H9 (cell line): ENCODE results near the gene PARP9. TPM values are rescaled to one million over a fixed set of nuclear protein-coding genes. Genes with fewer than 3 reads are reported as not detected.

Experiments
- DNase-seq: peaks from one replicate; pipeline ENCODE4 v3.0.0-alpha.2; 2017
- H2AFZ ChIP-seq: one replicate; pipeline ENCODE4 v1.6.1; 2013; ENCODE audit warnings: mild to moderate bottlenecking, low read length, control low read depth, moderate library complexity
- H2AK5ac ChIP-seq: 2 replicates; pipeline ENCODE4 v1.6.1; 2013; ENCODE audit warnings: low read length, control low read depth, mixed read lengths; ENCODE audit not compliant: insufficient read length
- H2BK120ac ChIP-seq: one replicate; pipeline ENCODE4 v1.6.1; 2013; ENCODE audit warnings: low read depth, mild to moderate bottlenecking, low read length, control low read depth, inconsistent platforms; ENCODE audit not compliant: poor library complexity, severe bottlenecking
- H2BK12ac ChIP-seq: 2 replicates; pipeline ENCODE4 v1.6.1; 2013; ENCODE audit warnings: low read length, control low read depth, mixed read lengths, low read depth; ENCODE audit not compliant: insufficient read length
- H2BK15ac ChIP-seq: 2 replicates; pipeline ENCODE4 v1.6.1; 2013; ENCODE audit warnings: low read depth, low read length, control low read depth
- H2BK20ac ChIP-seq: one replicate; pipeline ENCODE4 v1.6.1; 2013; ENCODE audit warnings: low read depth, mild to moderate bottlenecking, low read length, control low read depth, inconsistent platforms; ENCODE audit not compliant: poor library complexity, severe bottlenecking
- H2BK5ac ChIP-seq: 2 replicates; pipeline ENCODE4 v1.6.1; 2013; ENCODE audit warnings: low read length, control low read depth, mixed read lengths; ENCODE audit not compliant: insufficient read length
- H3K14ac ChIP-seq: 2 replicates; pipeline ENCODE4 v1.6.1; 2013; ENCODE audit warnings: low read length, control low read depth; ENCODE audit not compliant: insufficient read depth
- H3K18ac ChIP-seq: 2 replicates; pipeline ENCODE4 v1.6.1; 2013; ENCODE audit warnings: low read depth, mild to moderate bottlenecking, mixed read lengths, low read length, control low read depth; ENCODE audit not compliant: insufficient read length
- H3K23ac ChIP-seq: 2 replicates; pipeline ENCODE4 v1.6.1; 2013; ENCODE audit warnings: low read length, control low read depth, mixed read lengths, low read depth; ENCODE audit not compliant: insufficient read length
- H3K23me2 ChIP-seq: 2 replicates; pipeline ENCODE4 v1.6.1; 2013; ENCODE audit warnings: low read depth, mild to moderate bottlenecking, mixed read lengths, low read length, control low read depth; ENCODE audit not compliant: insufficient read length, poor library complexity, severe bottlenecking
- H3K27ac ChIP-seq: 2 replicates; pipeline ENCODE4 v1.5.1; 2013; ENCODE audit warnings: low read length, control low read depth, mixed read lengths, low read depth; ENCODE audit not compliant: insufficient read length
- H3K27me3 ChIP-seq: 2 replicates; pipeline ENCODE4 v1.6.1; 2013; ENCODE audit warnings: low read length, control low read depth, inconsistent platforms; ENCODE audit not compliant: insufficient read depth
- H3K4ac ChIP-seq: 2 replicates; pipeline ENCODE4 v1.6.1; 2013; ENCODE audit warnings: low read depth, mild to moderate bottlenecking, control low read depth, inconsistent platforms, low read length, moderate library complexity
- H3K4me1 ChIP-seq: 2 replicates; pipeline ENCODE4 v1.6.1; 2013; ENCODE audit warnings: low read length, control low read depth, inconsistent platforms; ENCODE audit not compliant: insufficient read depth
- H3K4me2 ChIP-seq: 2 replicates; pipeline ENCODE4 v1.6.1; 2013; ENCODE audit warnings: low read length, control low read depth, mixed read lengths; ENCODE audit not compliant: insufficient read length, insufficient read depth
- H3K56ac ChIP-seq: 2 replicates; pipeline ENCODE4 v1.6.1; 2013; ENCODE audit warnings: low read depth, mild to moderate bottlenecking, mixed read lengths, low read length, control low read depth; ENCODE audit not compliant: insufficient read length
- H3K79me1 ChIP-seq: 2 replicates; pipeline ENCODE4 v1.6.1; 2013; ENCODE audit warnings: low read depth, mild to moderate bottlenecking, moderate library complexity, low read length, control low read depth, inconsistent platforms; ENCODE audit not compliant: insufficient read depth, poor library complexity, severe bottlenecking
- H3K79me2 ChIP-seq: 2 replicates; pipeline ENCODE4 v1.6.1; 2013; ENCODE audit warnings: low read length, control low read depth, inconsistent platforms; ENCODE audit not compliant: insufficient read depth
- H3K9ac ChIP-seq: 2 replicates; pipeline ENCODE4 v1.6.1; 2013; ENCODE audit warnings: low read length, control low read depth, mixed read lengths; ENCODE audit not compliant: insufficient read length; ENCODE audit errors: extremely low read depth
- H3K9me3 ChIP-seq: one replicate; pipeline ENCODE4 v1.6.1; 2013; ENCODE audit warnings: low read depth, low read length, inconsistent platforms; ENCODE audit not compliant: control insufficient read depth
- H3T11ph ChIP-seq: one replicate; pipeline ENCODE4 v1.6.1; 2013; ENCODE audit warnings: mild to moderate bottlenecking, low read length, control low read depth, inconsistent platforms
- H4K20me1 ChIP-seq: one replicate; pipeline ENCODE4 v1.6.1; 2013; ENCODE audit not compliant: control insufficient read depth, insufficient read length, insufficient read depth
- H4K5ac ChIP-seq: 2 replicates; pipeline ENCODE4 v1.6.1; 2013; ENCODE audit warnings: low read depth, mild to moderate bottlenecking, mixed read lengths, low read length, control low read depth; ENCODE audit not compliant: insufficient read length
- H4K8ac ChIP-seq: replicated peaks from 2 replicates; pipeline ENCODE4 v1.6.1; 2013; ENCODE audit warnings: low read length, control low read depth, mixed read lengths, low read depth; ENCODE audit not compliant: insufficient read length
- H4K91ac ChIP-seq: 2 replicates; pipeline ENCODE4 v1.6.1; 2013; ENCODE audit warnings: low read depth, mild to moderate bottlenecking, moderate library complexity, mixed read lengths, low read length, control low read depth; ENCODE audit not compliant: insufficient read length
- H3K27ac Mint-ChIP-seq, 3 experiments: 2 replicates in 2 of 3; 3 replicates in 1 of 3; pipeline ENCODE4 v1.8.0; 2020 to 2021; ENCODE audit warnings: mixed read lengths in 3 of 3, mild to moderate bottlenecking in 1 of 3, moderate library complexity in 1 of 3
- H3K27me3 Mint-ChIP-seq: 2 replicates; pipeline ENCODE4 v1.8.0; 2021; ENCODE audit warnings: low read depth, mild to moderate bottlenecking, moderate library complexity, mixed read lengths
- H3K36me3 Mint-ChIP-seq, 3 experiments: 2 replicates in 2 of 3; 3 replicates in 1 of 3; pipeline ENCODE4 v1.8.0; 2020 to 2021; ENCODE audit warnings: low read depth in 3 of 3, mixed read lengths in 3 of 3; ENCODE audit not compliant: insufficient read depth in 1 of 3
- H3K4me1 Mint-ChIP-seq, 2 experiments: 2 replicates each; pipeline ENCODE4 v1.8.0; 2020; ENCODE audit warnings: mixed read lengths in 2 of 2
- H3K4me3 Mint-ChIP-seq, 2 experiments: 2 replicates in 1 of 2; 3 replicates in 1 of 2; pipeline ENCODE4 v1.8.0; 2020 to 2021; ENCODE audit warnings: mild to moderate bottlenecking in 2 of 2, mixed read lengths in 2 of 2, moderate library complexity in 1 of 2
- H3K9me3 Mint-ChIP-seq, 2 experiments: 2 replicates in 1 of 2; 3 replicates in 1 of 2; pipeline ENCODE4 v1.8.0; 2020; ENCODE audit warnings: mild to moderate bottlenecking in 2 of 2, mixed read lengths in 2 of 2, moderate library complexity in 1 of 2
- CTCF ChIP-seq: fragments of 200-600 bp; sonication (generic); conservative IDR thresholded peaks from 3 replicates; pipeline ENCODE4 v1.8.0; 2021; ENCODE audit warnings: antibody characterized with exemption, mild to moderate bottlenecking
- WGBS: extraction: QIAGEN DNeasy Blood & Tissue Kit; methylation state at CpG from one replicate; pipeline ENCODE4 v1.1.7; 2013; ENCODE audit warnings: missing lambda C conversion rate, low lambda C conversion rate, mixed read lengths; ENCODE audit not compliant: insufficient read length; ENCODE audit errors: extremely low coverage; 5-methylcytosine and 5-hydroxymethylcytosine counted together
- total RNA-seq: library from RNA; stranded (reverse); gene quantifications from 2 replicates; pipeline ENCODE4 v1.2.1, GENCODE V29; 2021

Gene PARP9
- total RNA-seq, 1 experiment from 2014 or later: 3.4 TPM

GRCh38 chr3:122558605-122559004 lies 5.5 kb downstream of the PARP9 start:
- H3K79me1 ChIP-seq: no peaks in the 10 kb centered on the region
- H4K91ac ChIP-seq: no peak overlapping the region
- H3K4ac ChIP-seq: no peak overlapping the region
- H3T11ph ChIP-seq: no peak overlapping the region
- H3K9me3 ChIP-seq: no peaks in the 10 kb centered on the region
- no peak overlapping the region for H2BK5ac ChIP-seq
- H3K14ac ChIP-seq: no peak overlapping the region
- no peak overlapping the region for H4K8ac ChIP-seq
- no peaks in the 10 kb centered on the region; a peak in 1 of 7 replicates for H3K36me3 Mint-ChIP-seq
- WGBS: no CpG with 5 or more reads among the region's 6 CpGs
- no peak overlapping the region for H2BK12ac ChIP-seq
- peaks cover 2% of the 10 kb centered on the region; the same call in 1 of the 2 replicates for H3K27me3 Mint-ChIP-seq
- no peaks in the 10 kb centered on the region for H3K23me2 ChIP-seq
- peaks cover 13 to 25% of the 10 kb centered on the region in 2 experiments for H3K4me1 Mint-ChIP-seq
- H3K79me2 ChIP-seq: no peaks in the 10 kb centered on the region
- H4K20me1 ChIP-seq: no peaks in the 10 kb centered on the region
- no peak overlapping the region for H3K27ac ChIP-seq
- no peak overlapping the region for H2BK15ac ChIP-seq
- no peak overlapping the region for H2AFZ ChIP-seq
- no peaks in the 10 kb centered on the region for H3K9me3 Mint-ChIP-seq
- no peak overlapping the region for H2BK120ac ChIP-seq
- no peak overlapping the region for H3K56ac ChIP-seq
- H3K23ac ChIP-seq: no peak overlapping the region
- H3K27me3 ChIP-seq: no peaks in the 10 kb centered on the region
- no peak overlapping the region for H2AK5ac ChIP-seq
- no peak overlapping the region for H3K4me2 ChIP-seq
- no peak overlapping the region for H4K5ac ChIP-seq
- H3K4me3 Mint-ChIP-seq: no peak overlapping the region
- peaks cover 9% of the 10 kb centered on the region for H3K4me1 ChIP-seq
- no peak overlapping the region for H2BK20ac ChIP-seq
- H3K18ac ChIP-seq: no peak overlapping the region
- H3K27ac Mint-ChIP-seq: no peak overlapping the region
- TF ChIP-seq CTCF: no peak
- no peak overlapping the region for H3K9ac ChIP-seq
- DNase-seq: no peak
